ENCODE measurements around the gene MYO7B.
A peak's percentile ranks its signal among the peaks of the same experiment; 100 is the strongest.

MYO7B gene

DNA sequence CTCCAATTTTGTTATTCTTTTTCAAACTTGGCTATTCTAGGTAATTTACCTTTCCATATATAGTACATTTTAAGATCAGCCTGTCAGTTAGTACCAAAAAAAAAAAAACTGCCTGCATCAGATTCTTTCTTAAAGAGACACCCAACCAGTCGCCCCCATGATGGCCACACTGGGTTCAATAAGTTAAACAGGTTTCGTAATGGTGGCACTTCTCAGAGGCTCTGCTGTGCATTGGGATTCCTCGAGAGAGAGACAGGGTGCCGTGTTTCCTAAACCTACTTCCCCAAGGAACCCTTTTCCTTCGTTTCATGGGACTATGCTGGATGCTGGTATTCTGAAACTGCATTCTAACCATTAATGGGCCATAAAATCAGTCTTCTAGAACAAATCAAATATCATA lies 37.4 kb downstream of the MYO7B start:
- DNase-seq (ENCODE audit: low read depth, low spot score): no peak

GRCh38 chr2:127573298-127573697 lies 37.8 kb downstream of the MYO7B start:
- DNase-seq (ENCODE audit: low read depth, low spot score): no peak

DNA sequence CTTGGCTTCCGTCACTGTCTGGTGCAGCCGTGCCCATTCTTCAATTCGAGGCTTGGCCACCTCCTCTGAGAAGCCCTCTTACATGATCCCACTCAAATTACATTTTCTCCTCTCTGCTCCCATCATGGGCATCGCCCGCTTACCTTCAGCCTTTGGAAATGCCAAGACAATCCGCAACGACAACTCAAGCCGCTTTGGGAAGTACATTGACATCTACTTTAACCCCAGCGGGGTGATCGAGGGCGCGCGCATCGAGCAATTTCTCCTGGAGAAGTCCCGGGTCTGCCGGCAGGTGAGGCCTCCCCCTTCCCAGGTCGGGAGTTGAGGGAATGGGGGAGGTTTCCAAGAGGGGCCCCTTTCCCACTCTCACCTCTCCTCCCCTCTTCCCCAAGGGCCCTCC lies 38.3 kb downstream of the MYO7B start:
- no peak for DNase-seq (ENCODE audit: low read depth, low spot score)

GRCh38 chr2:127574656-127575055 lies 39.2 kb downstream of the MYO7B start:
- DNase-seq (ENCODE audit: low read depth, low spot score): no peak

DNA sequence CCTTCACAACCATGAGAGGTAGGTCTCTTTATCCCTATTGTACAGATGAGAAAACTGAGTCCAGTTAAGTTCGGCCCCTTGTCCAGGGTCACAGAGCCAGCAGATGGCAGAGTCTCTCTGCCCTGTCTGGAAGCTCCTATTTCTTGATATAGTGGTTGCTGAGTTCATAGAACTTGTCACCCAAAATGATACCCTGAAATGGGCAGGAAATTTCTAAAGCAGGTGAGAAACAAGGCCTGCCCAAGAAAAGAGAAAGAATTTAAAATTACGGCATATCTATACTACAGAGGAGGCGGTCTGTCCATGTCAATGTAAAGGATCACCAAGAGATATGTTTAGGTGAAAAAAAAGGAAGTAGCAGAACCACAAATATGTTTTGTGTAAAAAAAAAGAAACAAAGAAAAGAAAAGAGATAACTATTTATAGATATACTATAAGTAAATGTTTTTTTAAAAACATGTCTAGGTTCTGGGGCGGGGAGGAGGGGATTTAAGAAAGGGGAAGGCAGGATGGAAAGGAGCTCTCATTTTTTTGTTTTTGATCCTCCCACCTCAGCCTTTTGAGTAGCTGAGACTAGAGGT lies 39.8 kb downstream of the MYO7B start:
- no peak for DNase-seq (ENCODE audit: low read depth, low spot score)

- no peak for DNase-seq (ENCODE audit: low read depth, low spot score)
These were observed 40.5 kb downstream of the MYO7B start for GRCh38 chr2:127575941-127576432.

- DNase-seq (ENCODE audit: low read depth, low spot score): peak; percentile 75
These were observed 41.1 kb downstream of the MYO7B start for GRCh38 chr2:127576433-127577207.

GRCh38 chr2:127577208-127577475 lies 41.7 kb downstream of the MYO7B start:
- DNase-seq (ENCODE audit: low read depth, low spot score): no peak

- DNase-seq (ENCODE audit: low read depth, low spot score): no peak
These were observed 42.0 kb downstream of the MYO7B start for GRCh38 chr2:127577503-127577902.

DNA sequence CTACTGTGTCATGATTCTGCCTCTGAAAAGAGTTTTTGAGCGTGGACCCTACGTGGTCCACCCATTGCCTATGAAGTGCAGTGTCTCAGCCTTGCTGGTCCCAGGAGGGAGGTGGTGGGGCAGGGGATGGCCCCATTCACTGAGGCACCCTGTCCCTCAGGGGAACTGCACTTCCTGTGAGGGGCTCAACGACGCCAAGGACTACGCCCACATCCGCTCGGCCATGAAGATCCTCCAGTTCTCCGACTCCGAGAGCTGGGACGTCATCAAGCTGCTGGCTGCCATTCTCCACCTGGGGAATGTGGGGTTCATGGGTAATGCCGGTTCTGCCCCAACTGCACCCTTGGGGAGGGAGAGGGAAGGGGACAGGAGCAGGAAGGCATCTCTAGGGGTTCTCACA lies 42.5 kb downstream of the MYO7B start:
- DNase-seq (ENCODE audit: low read depth, low spot score): no peak

DNA sequence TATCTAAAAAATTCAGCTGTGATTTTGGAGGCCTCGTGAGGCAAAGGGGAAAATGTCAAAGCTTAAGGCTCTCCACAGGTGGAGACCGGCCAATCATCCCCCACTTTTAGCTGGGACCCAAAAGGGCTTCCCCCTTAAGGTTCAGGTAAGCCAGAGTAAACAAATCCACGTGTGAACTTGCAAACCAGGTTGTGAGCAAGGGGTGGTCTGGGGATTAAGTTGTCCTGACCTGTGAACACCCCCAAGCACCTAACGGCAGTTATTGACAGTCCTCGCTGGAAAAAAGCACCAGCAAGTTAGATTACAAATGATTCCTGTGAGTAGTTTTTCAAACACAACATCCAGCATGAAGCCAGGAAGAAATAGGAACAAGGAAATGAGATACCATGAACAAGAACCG lies 42.9 kb downstream of the MYO7B start:
- DNase-seq (ENCODE audit: low read depth, low spot score): no peak

GRCh38 chr2:127579231-127579630 lies 43.7 kb downstream of the MYO7B start:
- DNase-seq (ENCODE audit: low read depth, low spot score): no peak

DNA sequence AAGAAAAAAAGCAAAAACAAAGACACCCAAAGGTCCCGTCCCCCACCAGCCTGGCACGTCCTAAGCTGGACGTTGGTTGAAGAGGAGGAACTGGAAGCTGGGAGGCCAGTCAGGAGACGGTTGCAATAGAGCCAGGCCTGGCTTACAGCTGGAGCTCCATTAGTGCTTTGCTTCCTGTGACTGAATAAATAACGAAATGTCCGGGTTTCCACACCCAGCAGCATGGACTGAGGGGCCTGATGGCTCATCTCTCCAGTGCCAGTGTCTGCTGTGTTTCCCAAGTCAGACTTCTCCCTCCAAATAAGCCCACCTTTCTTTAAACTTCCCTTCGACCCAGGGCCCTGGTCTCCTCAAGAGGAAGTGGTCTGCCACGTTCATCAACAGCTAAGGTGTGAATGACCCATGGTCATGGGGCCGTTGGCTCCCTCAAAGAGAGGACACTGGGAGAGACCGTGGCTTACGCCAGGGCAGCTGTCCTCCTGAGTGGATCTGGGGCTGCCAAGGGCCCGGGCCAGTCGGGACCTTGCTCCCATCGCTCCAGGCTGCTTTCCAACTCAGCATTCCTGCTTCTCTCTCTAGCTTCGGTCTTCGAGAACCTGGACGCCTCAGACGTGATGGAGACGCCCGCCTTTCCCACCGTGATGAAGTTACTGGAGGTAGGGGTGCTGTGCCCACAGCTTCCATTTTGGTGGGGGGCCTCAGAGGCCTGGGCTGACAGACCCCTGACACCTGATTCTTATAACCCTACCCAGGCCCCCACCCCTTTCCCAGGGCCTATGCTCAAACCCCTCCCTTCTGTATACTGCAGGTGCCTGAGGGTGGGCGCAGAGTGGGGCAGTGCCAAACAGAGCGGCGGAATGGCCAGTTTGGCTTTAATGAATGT lies 44.9 kb downstream of the MYO7B start:
- no peak for DNase-seq (ENCODE audit: low read depth, low spot score)

- DNase-seq (ENCODE audit: low read depth, low spot score): no peak
These were observed 45.5 kb downstream of the MYO7B start for GRCh38 chr2:127581050-127581345.

GRCh38 chr2:127581516-127582490 lies 46.3 kb downstream of the MYO7B start:
- DNase-seq (ENCODE audit: low read depth, low spot score): no peak

- no peak for DNase-seq (ENCODE audit: low read depth, low spot score)
These were observed 47.7 kb downstream of the MYO7B start for GRCh38 chr2:127582863-127583861.

- no peak for DNase-seq (ENCODE audit: low read depth, low spot score)
These were observed 48.6 kb downstream of the MYO7B start for GRCh38 chr2:127584047-127584446.

DNA sequence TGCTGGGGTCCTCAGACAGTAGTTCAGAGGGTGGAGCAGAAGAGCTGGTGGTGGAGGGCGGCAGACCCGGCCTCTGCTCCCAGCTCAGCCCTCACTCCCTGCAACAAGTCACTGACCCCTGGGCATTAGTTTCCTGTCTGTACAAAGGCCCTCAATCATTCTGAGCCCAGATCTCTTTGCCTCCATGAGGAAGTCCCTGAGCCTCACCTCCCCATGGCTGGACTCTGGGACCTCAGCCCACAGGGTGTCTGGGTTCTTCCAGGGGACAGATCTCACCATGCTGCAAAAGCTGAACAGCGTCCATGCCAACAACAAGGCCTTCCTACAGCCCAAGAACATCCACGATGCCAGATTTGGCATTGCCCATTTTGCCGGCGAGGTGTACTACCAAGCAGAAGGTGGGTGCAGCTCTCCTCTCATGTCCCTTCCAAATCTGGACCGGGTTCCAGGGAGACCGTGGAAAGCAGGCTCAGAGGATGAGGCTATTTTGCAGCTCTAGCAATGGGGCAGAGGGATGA lies 49.1 kb downstream of the MYO7B start:
- DNase-seq (ENCODE audit: low read depth, low spot score): no peak

- DNase-seq (ENCODE audit: low read depth, low spot score): no peak
These were observed 49.9 kb downstream of the MYO7B start for GRCh38 chr2:127585270-127585807.

DNA sequence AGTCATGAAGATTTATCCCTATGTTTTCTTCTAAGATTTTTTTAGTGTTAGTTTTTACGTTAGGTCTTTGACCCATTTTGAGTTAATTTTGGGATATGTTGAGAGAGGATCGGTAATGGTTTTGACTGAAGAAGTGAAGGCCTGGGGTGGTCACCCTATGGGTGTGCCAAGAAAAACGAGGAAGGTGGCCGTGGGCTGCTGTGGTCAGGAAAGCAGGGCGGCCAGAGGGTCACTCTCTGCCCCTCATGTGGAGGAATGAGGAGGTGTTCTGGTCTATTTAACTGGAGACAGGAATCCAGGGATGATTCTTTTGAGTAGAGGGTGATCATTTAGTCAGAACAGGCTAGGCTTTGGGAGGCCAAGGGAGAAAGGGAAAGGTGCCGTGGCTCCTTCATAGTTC lies 50.7 kb downstream of the MYO7B start:
- DNase-seq (ENCODE audit: low read depth, low spot score): no peak
